Stimulated activated naive CD8-positive, alpha-beta T cell treated with anti-CD3 and anti-CD28 coated beads, Interleukin-15, Interleukin-2, amounts not matched to agents 100 U/mL and 50 U/mL, for 24 hours (primary cell): ENCODE measurements around the gene SPHK2.

Experiments
- ATAC-seq: fragments of 150-1000 bp; cut with Tn5 transposase; one replicate; pipeline ENCODE4 v1.10.0; 2021
- DNase-seq: peaks from one replicate; pipeline ENCODE4 v3.0.0; 2021

Gene SPHK2

DNA sequence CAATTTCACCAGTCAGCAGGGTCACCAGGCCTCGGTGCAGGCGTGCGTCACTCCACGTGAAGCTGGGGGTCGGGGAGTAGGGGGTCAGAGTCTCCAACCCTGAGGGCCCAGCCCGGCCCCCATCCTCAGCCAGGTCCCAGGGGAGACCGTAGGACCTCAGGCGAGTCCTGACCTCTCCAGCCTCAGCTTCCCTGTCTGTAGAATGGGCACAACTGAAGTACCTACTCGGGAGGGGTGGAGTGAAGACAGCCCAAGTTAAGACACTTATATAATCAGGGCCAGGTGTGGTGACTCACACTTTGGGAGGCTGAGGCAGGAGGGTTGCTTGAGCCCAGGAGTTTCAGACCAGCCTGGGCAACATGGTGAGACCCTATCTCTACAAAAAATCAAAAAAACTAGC, 15.5 kb upstream of the SPHK2 start:
- ATAC-seq = no peak
- DNase-seq = no peak

DNA sequence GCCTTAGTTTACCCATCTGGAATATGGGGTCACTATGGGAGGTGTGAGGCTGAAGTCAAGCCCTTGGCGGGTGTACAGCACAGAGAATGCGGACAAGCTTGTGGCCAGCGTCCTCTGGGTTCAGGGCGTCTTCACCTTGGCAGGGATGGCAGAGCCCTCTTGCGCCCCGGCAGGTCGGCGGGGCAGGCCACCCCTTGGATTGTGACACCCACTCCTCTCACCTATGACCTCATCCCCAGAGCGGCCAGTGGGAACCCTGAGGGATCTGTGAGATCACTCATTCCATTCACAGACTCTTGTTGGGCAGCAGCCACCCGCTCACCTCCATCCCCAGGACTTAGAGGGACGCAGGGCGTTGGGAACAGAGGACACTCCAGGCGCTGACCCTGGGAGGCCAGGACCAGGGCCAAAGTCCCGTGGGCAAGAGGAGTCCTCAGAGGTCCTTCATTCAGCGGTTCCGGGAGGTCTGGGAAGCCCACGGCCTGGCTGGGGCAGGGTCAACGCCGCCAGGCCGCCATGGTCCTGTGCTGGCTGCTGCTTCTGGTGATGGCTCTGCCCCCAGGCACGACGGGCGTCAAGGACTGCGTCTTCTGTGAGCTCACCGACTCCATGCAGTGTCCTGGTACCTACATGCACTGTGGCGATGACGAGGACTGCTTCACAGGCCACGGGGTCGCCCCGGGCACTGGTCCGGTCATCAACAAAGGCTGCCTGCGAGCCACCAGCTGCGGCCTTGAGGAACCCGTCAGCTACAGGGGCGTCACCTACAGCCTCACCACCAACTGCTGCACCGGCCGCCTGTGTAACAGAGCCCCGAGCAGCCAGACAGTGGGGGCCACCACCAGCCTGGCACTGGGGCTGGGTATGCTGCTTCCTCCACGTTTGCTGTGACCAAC, 12.6 kb upstream of the SPHK2 start, which contains the start of gene SPACA4:
TSS of gene SPACA4 (plus strand) at position 280 of the 896 bp plus-strand sequence. CDS start at position 517, 237 bp downstream.
- no peak for ATAC-seq

DNA sequence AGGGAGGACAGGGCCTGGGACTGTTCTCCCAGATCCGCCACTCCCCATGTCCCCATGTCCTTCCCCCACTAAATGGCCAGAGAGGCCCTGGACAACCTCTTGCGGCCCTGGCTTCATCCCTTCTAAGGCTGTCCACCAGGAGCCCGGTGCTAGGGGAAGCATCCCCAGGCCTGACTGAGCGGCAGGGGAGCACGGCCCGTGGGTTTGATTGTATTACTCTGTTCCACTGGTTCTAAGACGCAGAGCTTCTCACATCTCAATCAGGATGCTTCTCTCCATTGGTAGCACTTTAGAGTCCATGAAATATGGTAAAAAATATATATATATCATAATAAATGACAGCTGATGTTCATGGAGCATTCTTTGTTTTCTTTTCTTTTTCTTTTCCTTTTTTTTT, 11.9 kb upstream of the SPHK2 start:
- DNase-seq (no peak), ATAC-seq (no peak)

More for the DNA sequence above, 12.6 kb upstream of the SPHK2 start, which contains the start of gene SPACA4:
- no peak for DNase-seq

DNA sequence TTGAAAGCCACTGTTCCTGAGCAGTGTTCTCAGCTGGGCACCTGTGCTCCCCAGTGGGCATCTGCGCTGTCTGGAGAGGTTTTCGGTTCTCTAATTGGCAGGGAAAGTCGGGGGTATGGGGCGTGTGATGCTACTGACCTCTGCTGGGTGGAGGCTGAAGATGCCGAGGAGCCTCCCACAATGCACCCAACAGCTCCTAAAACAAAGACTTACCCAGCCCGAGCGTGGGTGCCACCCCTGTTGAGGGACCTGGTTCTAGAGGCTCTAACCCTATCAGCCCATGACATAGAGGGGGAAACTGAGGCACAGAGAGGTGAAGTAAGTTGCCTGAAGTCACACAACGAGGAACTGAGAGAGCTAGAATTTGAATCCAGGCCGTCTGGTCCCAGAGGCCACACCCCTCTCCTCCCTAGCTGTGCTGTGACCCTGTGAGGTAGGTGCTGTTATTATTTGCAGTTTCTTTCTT, 10.5 kb upstream of the SPHK2 start:
- ATAC-seq (peak; percentile 51), DNase-seq (peak; percentile 55)

DNA sequence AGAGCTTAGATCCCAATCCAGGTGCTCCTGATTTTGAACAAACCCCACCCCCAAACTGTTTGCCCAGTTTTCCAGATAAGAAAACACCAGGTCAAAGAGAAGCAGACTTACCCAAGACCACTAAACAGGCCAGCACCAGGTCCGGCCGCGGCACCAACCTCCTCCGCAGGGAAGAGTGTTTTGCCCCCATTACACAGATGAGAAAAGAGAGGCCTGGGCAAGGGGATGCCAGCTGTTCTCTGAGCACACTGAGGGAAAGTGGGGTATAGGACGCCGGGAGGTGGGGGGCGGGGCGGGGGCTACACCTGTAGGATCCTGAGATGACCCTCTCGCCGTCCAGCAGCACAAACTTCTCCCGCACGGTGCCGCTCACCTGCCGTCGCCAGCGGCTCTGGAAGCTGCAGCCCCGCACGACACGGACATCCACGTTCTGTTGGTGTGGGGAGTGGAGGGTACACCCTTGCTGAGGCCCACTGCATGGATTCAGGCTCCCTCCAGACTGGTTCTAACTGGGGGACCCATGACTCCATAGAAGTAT, 9.7 kb upstream of the SPHK2 start:
- DNase-seq (no peak), ATAC-seq (no peak)

DNA sequence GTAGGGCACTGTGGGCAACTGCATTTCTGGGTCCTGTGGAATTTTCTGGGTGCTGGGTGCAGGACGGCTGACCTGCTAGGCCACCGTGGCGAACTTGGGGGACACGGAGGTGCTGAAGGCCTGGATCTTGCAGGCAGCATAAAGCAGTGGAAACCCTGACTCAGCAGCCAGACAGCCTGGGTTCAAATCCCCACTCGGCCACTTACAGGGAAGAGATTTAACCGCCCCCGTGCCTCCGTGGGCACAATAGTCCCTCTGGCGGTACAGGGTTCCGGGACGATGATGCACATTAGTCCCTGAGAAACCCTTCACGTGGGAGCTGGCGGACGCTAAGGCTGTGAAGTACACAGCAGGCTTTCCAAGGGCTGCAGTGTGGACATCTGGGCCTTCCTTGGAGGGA, 7.4 kb upstream of the SPHK2 start:
- ATAC-seq (no peak), DNase-seq (no peak)

DNA sequence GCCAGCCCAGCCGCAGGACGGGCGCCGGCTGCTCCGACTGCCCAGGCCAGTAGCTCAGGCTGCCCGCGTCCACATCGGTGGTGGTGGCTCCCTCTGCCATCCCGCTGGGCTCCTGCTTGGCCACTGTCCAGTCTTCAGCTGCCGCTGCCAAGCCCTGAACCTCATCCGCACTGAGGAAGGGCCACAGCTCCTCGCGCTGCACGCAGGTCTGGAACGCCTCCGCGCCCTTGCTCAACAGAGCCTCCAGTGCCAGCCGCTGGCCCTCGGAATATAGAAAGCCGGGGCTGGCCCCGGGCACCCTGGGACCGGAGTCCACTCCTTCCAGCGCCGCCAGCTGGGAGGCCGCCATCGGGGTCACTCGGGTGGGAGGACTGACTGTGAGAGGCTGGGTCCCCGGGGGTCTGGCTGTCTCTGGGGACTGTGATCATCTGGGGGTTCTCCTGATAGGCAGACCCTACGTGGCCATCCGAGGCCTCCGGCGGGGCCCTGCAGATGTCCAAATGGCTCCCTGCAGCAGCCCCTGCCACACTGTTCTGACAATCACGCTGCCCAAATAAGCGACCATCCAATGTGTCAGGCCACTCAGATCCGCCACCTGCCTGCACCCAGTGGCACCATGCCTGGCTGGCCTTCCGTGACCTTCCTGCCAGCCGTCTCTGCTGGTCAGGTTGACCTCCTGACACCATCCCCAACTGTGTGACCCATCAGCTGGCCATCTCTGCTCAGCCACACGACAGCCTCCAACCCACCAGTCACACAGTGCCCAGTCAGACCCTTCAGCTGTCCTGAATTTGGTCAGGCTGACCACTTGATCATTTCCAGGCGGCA, 6.1 kb upstream of the SPHK2 start:
- peak; percentile 26 for DNase-seq
- no peak for ATAC-seq

DNA sequence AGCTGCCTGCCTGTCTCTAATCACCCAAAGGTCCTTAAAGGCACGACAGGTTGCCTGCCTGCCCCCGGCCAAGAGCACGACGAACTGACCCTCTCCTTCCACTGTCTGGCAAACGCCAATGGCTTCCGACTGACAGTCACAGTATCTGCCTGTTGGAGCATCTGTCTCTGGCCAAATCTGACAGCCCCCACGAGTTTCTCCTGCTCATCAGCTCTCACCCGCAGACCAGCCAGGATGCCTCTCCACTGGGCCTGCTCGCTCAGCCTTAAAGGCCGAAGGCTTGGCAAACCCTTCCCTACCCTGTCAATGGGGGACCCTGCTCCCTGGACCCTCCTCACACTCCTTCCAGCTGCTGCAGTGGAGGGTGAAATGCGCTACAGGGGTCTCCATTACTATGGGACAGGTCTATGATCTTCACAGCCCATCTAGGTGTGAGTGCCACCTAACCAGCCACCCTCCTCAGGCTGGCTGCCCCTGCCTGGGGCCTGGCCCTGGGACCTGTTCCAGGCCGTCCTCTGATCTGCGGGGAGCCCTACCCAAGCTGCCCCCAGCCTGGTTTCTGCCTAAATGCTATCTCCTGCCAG, 5.4 kb upstream of the SPHK2 start:
- ATAC-seq = peak; percentile 11
- peak; percentile 41 for DNase-seq

DNA sequence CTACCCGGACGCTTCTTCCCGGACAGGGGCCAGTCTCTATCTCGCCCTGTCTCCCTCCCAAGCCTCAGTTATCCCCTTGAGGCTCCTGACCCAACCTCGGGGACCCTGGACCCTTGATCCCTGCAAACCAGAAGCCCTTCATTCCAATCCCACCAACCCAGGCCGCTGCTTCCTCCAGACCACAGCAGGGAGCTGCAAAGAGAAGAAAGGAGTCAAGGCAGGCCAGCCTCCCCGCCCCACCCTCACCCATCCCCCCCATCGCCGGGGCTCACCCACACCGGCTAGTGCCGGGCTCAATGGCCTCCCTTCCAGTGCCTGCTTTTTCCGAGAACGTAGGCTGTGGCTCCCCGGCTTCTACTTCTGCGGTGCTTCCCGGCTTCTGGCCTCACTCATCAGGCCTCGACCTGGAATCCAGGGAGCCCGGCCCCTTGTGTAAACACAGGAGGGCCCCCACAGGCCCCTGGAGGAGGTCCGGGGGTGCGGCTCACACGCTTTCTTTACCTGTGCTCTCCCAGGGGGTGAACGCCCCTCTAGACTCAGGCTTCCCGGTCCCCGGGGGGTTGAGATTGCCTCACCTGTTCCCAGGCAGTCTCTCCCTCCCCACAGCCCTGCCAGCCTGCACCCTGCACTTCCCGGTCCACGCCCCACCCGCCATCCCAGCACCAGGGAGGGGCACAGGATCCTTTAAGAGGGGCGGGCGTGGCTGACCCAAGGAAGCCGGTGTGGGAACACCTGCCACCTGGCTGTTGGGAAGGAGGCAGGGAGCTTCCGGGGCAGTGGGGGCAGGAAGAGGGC, 4.7 kb upstream of the SPHK2 start, which contains the start of gene FAM83E:
TSS of gene FAM83E (minus strand) at position 641 of the 795 bp plus-strand sequence. CDS start 1,704 bp downstream, outside the sequence.
- ATAC-seq = no peak

DNA sequence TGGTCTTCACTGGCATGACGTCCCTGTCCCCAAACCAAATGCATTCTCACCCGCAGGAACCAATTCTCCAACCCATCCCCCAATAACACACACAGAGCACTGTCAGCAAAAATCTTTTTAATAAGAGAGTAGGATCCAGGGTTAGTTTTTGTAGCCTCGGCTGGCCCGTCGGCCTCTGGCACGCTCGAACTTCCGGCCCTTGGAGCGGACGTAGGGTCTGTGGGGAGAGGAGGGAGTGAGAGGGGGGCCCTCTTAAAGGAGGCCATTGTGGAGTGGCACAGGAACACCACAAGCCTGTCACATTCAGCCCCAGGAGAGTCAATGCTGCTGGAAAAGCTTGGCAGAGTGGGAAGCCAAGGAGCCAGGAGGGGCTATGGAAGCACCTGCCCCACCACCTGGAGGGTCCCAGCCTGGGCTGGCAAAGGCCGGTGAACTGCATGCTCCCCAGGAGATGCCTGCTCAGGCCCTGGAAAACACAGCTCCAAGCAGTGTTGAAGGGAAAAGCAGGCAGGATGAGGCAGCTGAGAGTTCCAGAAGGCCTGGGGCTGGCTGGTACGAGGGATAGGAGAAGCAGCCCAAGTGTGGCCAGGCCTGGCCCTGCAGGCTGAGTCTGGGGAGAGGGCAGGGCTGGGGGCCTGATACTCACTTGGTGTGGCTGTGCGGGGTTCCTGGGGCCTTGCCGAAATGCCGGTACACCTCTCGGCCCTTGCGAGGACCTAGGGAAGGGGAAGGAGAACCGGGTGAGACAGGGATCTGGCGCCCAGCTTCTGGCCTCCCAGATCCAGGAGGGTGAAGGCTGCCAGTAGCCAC, 3.9 kb upstream of the SPHK2 start:
- DNase-seq (no peak), ATAC-seq (no peak)

More for the DNA sequence above, 4.7 kb upstream of the SPHK2 start, which contains the start of gene FAM83E:
- peak; percentile 44 for DNase-seq

DNA sequence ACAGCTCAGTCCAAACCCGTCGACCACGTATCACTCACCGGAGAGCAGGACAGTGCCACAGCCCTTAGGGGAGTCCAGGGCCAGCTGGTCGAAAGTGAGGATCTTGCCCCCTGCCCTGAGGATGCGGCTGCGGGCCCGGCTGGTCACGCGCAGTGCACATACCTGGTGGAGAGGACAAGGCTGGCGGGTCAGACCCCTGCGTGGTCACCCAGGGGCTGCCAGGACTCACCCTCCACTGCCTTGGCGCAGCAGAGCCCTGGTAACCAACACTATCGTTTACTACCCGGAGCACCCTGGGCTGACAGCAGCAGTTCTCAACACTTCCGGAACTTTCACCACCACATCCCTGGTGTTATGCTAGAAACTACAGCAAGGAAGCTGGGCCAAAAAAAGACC, 3.3 kb upstream of the SPHK2 start:
- ATAC-seq (no peak), DNase-seq (no peak)

DNA sequence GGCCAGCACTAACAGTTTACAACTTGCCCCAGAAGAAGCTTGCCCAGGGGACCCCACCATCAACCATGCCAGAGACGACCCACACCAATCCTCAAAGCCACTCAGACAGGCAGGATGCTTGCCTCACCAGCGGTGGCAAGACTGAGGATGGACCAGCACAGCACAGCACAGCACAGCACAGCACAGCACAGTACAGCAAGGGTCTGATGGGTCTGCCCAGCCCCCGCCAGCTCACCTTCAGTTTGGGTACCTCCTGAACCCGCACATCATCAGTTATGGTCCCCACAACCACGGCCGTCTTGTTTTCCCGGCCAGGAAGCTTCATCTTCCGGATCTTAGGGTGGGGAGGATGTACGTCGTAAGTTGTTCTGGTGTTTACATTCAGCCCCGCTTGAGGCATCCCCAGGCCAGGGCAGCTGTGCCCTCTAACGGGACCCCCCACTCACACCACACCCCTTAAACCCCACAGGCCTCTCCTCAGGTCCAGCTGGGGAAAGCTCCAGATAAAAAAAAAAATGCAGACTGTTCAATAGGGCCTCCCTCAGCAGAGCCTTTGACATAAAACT, 2.7 kb upstream of the SPHK2 start:
- ATAC-seq (no peak), DNase-seq (no peak)

DNA sequence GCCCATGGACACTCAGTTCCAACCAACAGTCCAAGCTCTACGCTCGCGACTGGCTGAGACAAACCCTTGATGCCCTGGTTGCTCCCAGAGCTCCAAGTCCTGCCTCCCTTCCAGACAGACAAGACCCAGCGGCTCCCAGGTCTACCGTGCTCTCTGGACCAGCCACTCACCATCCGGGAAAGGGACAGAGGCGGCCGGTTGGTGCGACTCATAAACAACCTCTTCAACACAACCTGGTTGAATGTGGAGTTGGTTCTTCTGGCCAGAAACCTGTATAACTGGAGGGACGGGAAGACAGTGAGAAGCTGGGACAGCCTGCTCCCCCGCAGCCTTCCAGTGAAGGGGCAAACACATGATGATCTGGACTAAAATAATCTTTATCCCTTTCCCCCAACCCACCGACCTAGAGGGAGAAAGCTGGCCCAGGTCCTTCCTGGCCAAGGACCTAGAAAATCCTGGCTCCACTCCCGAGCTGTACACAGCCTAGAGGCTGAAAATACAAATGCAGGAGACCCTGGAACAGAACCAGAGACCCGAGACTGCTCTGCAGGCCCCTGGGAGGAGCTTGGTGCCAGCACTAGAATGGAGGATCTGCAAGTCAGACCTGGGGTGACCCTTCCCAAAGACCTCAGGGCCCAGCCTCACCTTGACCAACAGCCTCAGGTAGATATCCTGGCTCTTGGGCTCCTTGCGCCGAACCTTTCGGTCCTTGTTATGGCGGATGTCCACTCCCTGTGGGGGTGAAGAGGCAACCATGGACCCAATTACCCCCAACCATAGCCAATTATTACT, 2.0 kb upstream of the SPHK2 start:
- ATAC-seq = no peak
- no peak for DNase-seq

DNA sequence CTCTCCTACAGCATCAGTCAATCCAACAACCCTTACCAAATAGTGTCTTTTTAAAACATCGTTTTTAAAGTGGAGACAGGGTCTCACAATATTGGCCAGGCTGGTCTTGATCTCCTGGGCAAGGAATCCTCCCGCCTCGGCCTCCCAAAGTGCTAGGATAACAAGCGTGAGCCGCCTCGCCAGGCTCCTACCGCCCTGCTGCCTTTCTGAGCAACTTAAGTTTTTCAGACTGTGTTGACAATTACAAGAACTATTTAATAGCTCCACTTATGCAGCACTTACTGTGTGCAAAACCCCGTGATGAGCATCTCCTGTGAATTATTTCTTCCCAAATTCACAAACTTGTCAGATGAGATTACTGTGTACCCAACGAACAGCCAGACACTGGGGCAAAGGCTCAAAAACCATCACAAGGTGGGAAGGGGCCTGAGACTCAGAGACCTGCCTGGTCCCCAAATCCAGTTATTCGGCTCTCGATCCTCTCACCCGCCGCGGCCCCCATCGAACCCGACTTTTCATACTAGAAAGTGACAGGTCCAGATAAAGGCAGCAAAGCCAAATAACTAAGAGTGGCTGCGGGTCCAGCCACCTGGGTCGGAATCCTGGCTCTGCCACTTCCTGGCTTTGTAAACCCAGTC, 909 bp upstream of the SPHK2 start:
- no peak for DNase-seq
- ATAC-seq = no peak

DNA sequence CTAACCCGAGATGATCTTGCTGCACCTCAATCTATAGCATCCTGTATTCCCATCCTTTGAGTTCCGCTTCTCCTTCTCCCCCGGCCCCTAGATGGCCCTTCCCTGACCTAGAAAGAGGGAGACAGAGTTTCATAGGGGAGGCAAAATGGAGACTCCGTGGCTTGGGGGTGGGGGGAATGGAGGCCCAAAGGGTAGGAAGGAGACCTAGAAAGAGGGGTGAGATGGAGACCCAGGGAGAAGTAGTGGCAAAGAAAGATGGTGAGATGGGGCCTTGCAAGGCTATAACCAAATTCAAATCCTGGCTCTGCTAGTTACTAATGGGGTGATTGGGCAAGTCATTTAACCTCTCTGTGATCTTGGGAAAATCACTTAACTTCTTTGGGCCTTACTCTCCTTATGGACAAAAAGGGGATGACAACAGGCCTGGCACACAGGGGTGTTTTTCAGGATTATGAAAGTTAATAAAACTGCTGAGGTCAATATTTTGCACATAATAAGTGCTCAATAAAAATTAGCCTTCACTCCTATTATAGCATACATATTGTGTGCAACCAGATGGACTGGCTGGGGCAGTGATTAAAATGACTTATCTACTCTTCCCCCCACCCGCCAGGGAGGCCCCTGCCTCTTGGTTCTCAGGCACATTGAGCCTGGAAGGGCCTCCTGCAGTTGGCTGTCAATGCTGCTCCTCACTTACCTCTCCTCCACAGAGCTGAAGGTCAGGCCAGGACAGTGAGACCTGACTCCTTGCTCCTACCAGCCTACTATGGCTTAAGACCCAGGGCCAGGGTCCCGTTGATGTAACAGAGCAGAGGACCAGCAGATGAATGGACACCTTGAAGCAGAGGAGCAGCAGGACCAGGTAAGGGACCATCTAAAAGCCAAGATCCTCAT, 633 bp downstream of the SPHK2 start:
- ATAC-seq (no peak), DNase-seq (no peak)

DNA sequence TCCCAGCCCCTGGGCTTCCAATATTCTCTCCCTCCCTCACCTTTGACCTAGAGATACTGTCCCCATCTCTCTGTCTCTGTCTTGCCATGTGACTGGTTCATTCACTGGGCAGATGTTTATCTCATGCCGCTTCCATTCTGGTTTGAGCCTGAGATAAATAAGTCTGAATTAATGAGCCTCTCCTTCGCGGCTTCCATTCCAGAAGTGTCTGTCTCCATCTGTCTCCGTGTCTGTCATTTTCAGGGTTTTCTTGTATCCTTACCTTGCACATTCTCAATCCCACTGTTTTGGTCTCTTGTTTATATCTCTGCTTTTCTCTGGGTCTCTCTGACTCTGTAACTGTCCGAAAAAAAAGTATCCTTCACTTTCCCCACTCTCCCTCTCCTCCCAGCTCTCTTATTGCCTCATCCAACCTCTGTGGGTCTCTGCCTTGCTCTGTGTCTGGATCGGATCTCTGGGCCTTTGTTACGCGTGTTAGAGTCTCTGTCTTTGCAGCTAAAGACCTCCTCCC, 4.3 kb downstream of the SPHK2 start:
- ATAC-seq = no peak
- no peak for DNase-seq

DNA sequence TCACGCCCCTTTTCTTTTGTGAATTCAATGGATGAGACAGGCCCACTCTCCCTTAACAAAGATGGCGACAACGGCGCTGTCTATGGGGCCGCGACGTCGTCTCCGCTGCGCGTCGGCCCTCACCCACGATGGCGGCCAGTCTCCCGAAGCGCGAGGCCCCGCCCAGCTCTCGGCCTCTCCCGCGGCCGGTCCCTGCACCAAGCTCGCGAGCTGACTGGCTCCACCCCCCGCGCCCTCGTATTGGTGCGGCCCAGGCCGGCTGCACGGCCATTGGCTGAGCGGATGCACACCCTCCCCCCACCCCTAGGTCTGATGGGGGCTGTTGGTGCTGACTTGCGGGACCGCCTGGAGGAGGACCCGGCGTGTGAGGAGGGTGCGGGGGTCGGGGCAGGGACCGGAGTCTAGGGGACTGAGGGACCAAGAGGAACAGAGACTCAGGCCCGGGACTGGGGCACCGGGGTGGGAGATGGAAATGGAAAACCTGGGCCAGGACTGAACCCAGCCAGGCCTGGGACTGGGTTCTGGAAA, 4.8 kb downstream of the SPHK2 start:
- ATAC-seq (peak; percentile 82), DNase-seq (peak; percentile 99)
